Hepatocyte (in vitro differentiated cells): Measurements from ENCODE around the gene DRAP1.

Experiments used
- EZH2 ChIP-seq: fragments of 200-600 bp; sonication (generic); IDR thresholded peaks from 2 replicates; pipeline ENCODE4 v1.6.1; 2016; ENCODE audit warnings: antibody characterized with exemption, mild to moderate bottlenecking, borderline replicate concordance
- EZH2phosphoT487 ChIP-seq: fragments of 200-600 bp; sonication (generic); IDR thresholded peaks from one replicate; pipeline ENCODE4 v1.6.1; 2018; ENCODE audit warnings: antibody characterized with exemption, mild to moderate bottlenecking, low read depth, moderate library complexity; ENCODE audit not compliant: unreplicated experiment, severe bottlenecking
- TF ChIP-seq, protein P1 (sequence below): fragments of 200-600 bp; sonication (generic); IDR thresholded peaks from 2 replicates; pipeline ENCODE4 v1.5.1; 2016; ENCODE audit warnings: antibody characterized with exemption, mild to moderate bottlenecking; ENCODE audit not compliant: poor library complexity

GRCh38 chr11:65958774-65959420, 39.7 kb downstream of the DRAP1 start:
- TF ChIP-seq, protein P1, sequence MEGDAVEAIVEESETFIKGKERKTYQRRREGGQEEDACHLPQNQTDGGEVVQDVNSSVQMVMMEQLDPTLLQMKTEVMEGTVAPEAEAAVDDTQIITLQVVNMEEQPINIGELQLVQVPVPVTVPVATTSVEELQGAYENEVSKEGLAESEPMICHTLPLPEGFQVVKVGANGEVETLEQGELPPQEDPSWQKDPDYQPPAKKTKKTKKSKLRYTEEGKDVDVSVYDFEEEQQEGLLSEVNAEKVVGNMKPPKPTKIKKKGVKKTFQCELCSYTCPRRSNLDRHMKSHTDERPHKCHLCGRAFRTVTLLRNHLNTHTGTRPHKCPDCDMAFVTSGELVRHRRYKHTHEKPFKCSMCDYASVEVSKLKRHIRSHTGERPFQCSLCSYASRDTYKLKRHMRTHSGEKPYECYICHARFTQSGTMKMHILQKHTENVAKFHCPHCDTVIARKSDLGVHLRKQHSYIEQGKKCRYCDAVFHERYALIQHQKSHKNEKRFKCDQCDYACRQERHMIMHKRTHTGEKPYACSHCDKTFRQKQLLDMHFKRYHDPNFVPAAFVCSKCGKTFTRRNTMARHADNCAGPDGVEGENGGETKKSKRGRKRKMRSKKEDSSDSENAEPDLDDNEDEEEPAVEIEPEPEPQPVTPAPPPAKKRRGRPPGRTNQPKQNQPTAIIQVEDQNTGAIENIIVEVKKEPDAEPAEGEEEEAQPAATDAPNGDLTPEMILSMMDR = no peak
- TF ChIP-seq EZH2 (no peak), EZH2phosphoT487 (no peak)
